ENCODE results near the gene AMN. TPM values are rescaled to one million over a fixed set of nuclear protein-coding genes. Genes with fewer than 3 reads are reported as not detected.

AMN gene
- total and polyA plus RNA-seq, 7 donors, result 42.0 to 78.1 (median 43.0) TPM; not detected in 4

GRCh38 chr14:102940729-102941362 lies 18.4 kb downstream of the AMN start:
- peak overlapping the region in 1 of 4 donors; percentile 16 for H3K27ac ChIP-seq
- 86 to 88% methylated on average over 19 of the region's 19 CpGs for WGBS, 2 donors

GRCh38 chr14:102941419-102942011 lies 19.1 kb downstream of the AMN start:
- Histone ChIP-seq H3K36me3 (peaks cover 53 to 99% (median 76%) of the 10 kb centered on the region in 4 donors), H3K4me3 (no peak overlapping the region), H3K4me1 (peaks cover 0 to 18% (median 12%) of the 10 kb centered on the region in 4 donors), H3K9me3 (no peaks in the 10 kb centered on the region), H3K27me3 (no peaks in the 10 kb centered on the region), H3K27ac (no peak overlapping the region)
- intact Hi-C loops (cut with DNase I), result no loop called here
- 84 to 90% methylated on average over 10 of the region's 10 CpGs for WGBS, 2 donors
- no peak for DNase-seq
- no peak for TF ChIP-seq EP300 (IDR thresholded peaks at IDR 0.05)
- TF ChIP-seq CTCF (IDR thresholded peaks at IDR 0.05), result no peak
- no peak for TF ChIP-seq POLR2AphosphoS5 (IDR thresholded peaks at IDR 0.05)
- no peak for TF ChIP-seq POLR2A (IDR thresholded peaks at IDR 0.05)

More at GRCh38 chr14:102940729-102941362, 18.4 kb downstream of the AMN start:
- H3K36me3 ChIP-seq, result peaks cover 46 to 94% (median 71%) of the 10 kb centered on the region in 4 donors
- no peak for DNase-seq
- H3K9me3 ChIP-seq, result no peaks in the 10 kb centered on the region
- peaks cover 0 to 18% (median 12%) of the 10 kb centered on the region in 4 donors for H3K4me1 ChIP-seq
- no peaks in the 10 kb centered on the region for H3K27me3 ChIP-seq
- intact Hi-C loops (cut with DNase I), result no loop called here
- no peak for TF ChIP-seq POLR2A (IDR thresholded peaks at IDR 0.05)
- no peak for TF ChIP-seq CTCF (IDR thresholded peaks at IDR 0.05)
- TF ChIP-seq POLR2AphosphoS5 (IDR thresholded peaks at IDR 0.05), result no peak
- TF ChIP-seq EP300 (IDR thresholded peaks at IDR 0.05), result no peak
- no peak overlapping the region for H3K4me3 ChIP-seq

- Histone ChIP-seq H3K4me1 (peaks cover 0 to 18% (median 12%) of the 10 kb centered on the region in 4 donors), H3K27ac (no peak overlapping the region), H3K9me3 (no peaks in the 10 kb centered on the region), H3K27me3 (no peaks in the 10 kb centered on the region), H3K4me3 (no peak overlapping the region), H3K36me3 (peaks cover 55 to 99% (median 77%) of the 10 kb centered on the region in 4 donors)
- no peak for DNase-seq
- 92 to 93% methylated on average over 13 of the region's 13 CpGs for WGBS, 2 donors
- intact Hi-C loops (cut with DNase I), result no loop called here
- TF ChIP-seq POLR2AphosphoS5 (IDR thresholded peaks at IDR 0.05), result no peak
- no peak for TF ChIP-seq CTCF (IDR thresholded peaks at IDR 0.05)
- TF ChIP-seq POLR2A (IDR thresholded peaks at IDR 0.05), result no peak
- TF ChIP-seq EP300 (IDR thresholded peaks at IDR 0.05), result no peak
These were observed 19.6 kb downstream of the AMN start for GRCh38 chr14:102942069-102942468.

GRCh38 chr14:102943454-102943853 lies 21.0 kb downstream of the AMN start:
- Histone ChIP-seq H3K4me3 (no peak overlapping the region), H3K9me3 (no peaks in the 10 kb centered on the region), H3K36me3 (peaks cover 53 to 94% (median 70%) of the 10 kb centered on the region in 4 donors), H3K27ac (no peak overlapping the region), H3K4me1 (peaks cover 0 to 18% (median 12%) of the 10 kb centered on the region in 4 donors), H3K27me3 (no peaks in the 10 kb centered on the region)
- WGBS, 2 donors, result 93% methylated on average over 16 of the region's 16 CpGs
- intact Hi-C loops (cut with DNase I), result no loop called here
- TF ChIP-seq POLR2AphosphoS5 (IDR thresholded peaks at IDR 0.05) (no peak), CTCF (IDR thresholded peaks at IDR 0.05) (no peak), EP300 (IDR thresholded peaks at IDR 0.05) (no peak), POLR2A (IDR thresholded peaks at IDR 0.05) (no peak)
- no peak for DNase-seq
